ENCODE measurements around the gene HORMAD2. TPM values are rescaled to one million over a fixed set of nuclear protein-coding genes. Genes with fewer than 3 reads are reported as not detected.

HORMAD2 gene
- polyA plus RNA-seq (ENCODE audit: insufficient read length) = not detected

GRCh38 chr22:30079952-30080533 lies at the start of gene HORMAD2:
Gene HORMAD2 (plus strand): TSS chr22:30080464. CDS start chr22:30093953, 13,489 bp downstream.
- no peak for DNase-seq (ENCODE audit: low read depth)

- no peak for DNase-seq (ENCODE audit: low read depth)
These were observed 48.9 kb upstream of the HORMAD2 start for GRCh38 chr22:30031328-30031727.

- no peak for DNase-seq (ENCODE audit: low read depth)
These were observed 48.4 kb upstream of the HORMAD2 start for GRCh38 chr22:30031764-30032455.

GRCh38 chr22:30033137-30033536 lies 47.1 kb upstream of the HORMAD2 start:
- no peak for DNase-seq (ENCODE audit: low read depth)

- no peak for DNase-seq (ENCODE audit: low read depth)
These were observed 46.4 kb upstream of the HORMAD2 start for GRCh38 chr22:30033901-30034300.

GRCh38 chr22:30036656-30037055 lies 43.6 kb upstream of the HORMAD2 start:
- no peak for DNase-seq (ENCODE audit: low read depth)

GRCh38 chr22:30038219-30038618 lies 42.0 kb upstream of the HORMAD2 start:
- no peak for DNase-seq (ENCODE audit: low read depth)

- DNase-seq (ENCODE audit: low read depth) = no peak
These were observed 39.6 kb upstream of the HORMAD2 start for GRCh38 chr22:30040499-30041260.

GRCh38 chr22:30041475-30041874 lies 38.8 kb upstream of the HORMAD2 start:
- no peak for DNase-seq (ENCODE audit: low read depth)

- no peak for DNase-seq (ENCODE audit: low read depth)
These were observed 38.4 kb upstream of the HORMAD2 start for GRCh38 chr22:30041881-30042280.

GRCh38 chr22:30043161-30043560 lies 37.1 kb upstream of the HORMAD2 start:
- DNase-seq (ENCODE audit: low read depth) = no peak

GRCh38 chr22:30044369-30044768 lies 35.9 kb upstream of the HORMAD2 start:
- peak; percentile 71 for DNase-seq (ENCODE audit: low read depth)

- DNase-seq (ENCODE audit: low read depth) = no peak
These were observed 35.3 kb upstream of the HORMAD2 start for GRCh38 chr22:30044881-30045493.

GRCh38 chr22:30045494-30045887 lies 34.8 kb upstream of the HORMAD2 start:
- no peak for DNase-seq (ENCODE audit: low read depth)

GRCh38 chr22:30045901-30046715 lies 34.2 kb upstream of the HORMAD2 start:
- no peak for DNase-seq (ENCODE audit: low read depth)

- no peak for DNase-seq (ENCODE audit: low read depth)
These were observed 33.4 kb upstream of the HORMAD2 start for GRCh38 chr22:30046716-30047363.

- DNase-seq (ENCODE audit: low read depth) = no peak
These were observed 32.9 kb upstream of the HORMAD2 start for GRCh38 chr22:30047364-30047738.

GRCh38 chr22:30048681-30049080 lies 31.6 kb upstream of the HORMAD2 start:
- DNase-seq (ENCODE audit: low read depth) = no peak

GRCh38 chr22:30054067-30054763 lies 26.0 kb upstream of the HORMAD2 start:
- DNase-seq (ENCODE audit: low read depth) = no peak

GRCh38 chr22:30054764-30055069 lies 25.5 kb upstream of the HORMAD2 start:
- no peak for DNase-seq (ENCODE audit: low read depth)

GRCh38 chr22:30056015-30056414 lies 24.2 kb upstream of the HORMAD2 start:
- DNase-seq (ENCODE audit: low read depth) = no peak

Data from forelimb muscle (tissue), 1 donor.